Cardiac fibroblast (primary cell): Measurements from ENCODE around the gene IFT88.

ENCODE experiments used
- DNase-seq, 2 donors: peaks; one replicate each; pipeline versions ENCODE4 v3.0.0 to v3.0.0-alpha.2; 2010; ENCODE audit warnings: low read depth in 2 of 2
- H3K4me3 ChIP-seq, 2 donors: replicated peaks in 1 of 2; 1 replicate in 1 of 2; 2 replicates in 1 of 2; pipeline ENCODE4 v1.5.1; 2011; ENCODE audit warnings: low read depth in 2 of 2, low read length in 2 of 2, mild to moderate bottlenecking in 2 of 2, moderate library complexity in 1 of 2
- TF ChIP-seq, protein P1 (sequence below): IDR thresholded peaks from one replicate; pipeline ENCODE4 v1.5.1; 2011; ENCODE audit warnings: low read depth, mild to moderate bottlenecking, low read length, inconsistent platforms

Gene IFT88

DNA sequence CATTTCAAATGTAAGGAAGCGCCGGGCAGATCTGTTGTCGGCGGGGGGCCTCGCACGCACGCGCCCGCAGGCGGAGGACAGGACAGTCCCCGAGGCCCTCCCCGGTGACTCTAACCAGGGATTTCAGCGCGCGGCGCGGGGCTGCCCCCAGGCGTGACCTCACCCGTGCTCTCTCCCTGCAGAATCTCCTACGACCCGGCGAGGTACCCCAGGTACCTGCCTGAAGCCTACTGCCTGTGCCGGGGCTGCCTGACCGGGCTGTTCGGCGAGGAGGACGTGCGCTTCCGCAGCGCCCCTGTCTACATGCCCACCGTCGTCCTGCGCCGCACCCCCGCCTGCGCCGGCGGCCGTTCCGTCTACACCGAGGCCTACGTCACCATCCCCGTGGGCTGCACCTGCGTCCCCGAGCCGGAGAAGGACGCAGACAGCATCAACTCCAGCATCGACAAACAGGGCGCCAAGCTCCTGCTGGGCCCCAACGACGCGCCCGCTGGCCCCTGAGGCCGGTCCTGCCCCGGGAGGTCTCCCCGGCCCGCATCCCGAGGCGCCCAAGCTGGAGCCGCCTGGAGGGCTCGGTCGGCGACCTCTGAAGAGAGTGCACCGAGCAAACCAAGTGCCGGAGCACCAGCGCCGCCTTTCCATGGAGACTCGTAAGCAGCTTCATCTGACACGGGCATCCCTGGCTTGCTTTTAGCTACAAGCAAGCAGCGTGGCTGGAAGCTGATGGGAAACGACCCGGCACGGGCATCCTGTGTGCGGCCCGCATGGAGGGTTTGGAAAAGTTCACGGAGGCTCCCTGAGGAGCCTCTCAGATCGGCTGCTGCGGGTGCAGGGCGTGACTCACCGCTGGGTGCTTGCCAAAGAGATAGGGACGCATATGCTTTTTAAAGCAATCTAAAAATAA is 154.7 kb downstream of the IFT88 start:
- TF ChIP-seq, protein P1, sequence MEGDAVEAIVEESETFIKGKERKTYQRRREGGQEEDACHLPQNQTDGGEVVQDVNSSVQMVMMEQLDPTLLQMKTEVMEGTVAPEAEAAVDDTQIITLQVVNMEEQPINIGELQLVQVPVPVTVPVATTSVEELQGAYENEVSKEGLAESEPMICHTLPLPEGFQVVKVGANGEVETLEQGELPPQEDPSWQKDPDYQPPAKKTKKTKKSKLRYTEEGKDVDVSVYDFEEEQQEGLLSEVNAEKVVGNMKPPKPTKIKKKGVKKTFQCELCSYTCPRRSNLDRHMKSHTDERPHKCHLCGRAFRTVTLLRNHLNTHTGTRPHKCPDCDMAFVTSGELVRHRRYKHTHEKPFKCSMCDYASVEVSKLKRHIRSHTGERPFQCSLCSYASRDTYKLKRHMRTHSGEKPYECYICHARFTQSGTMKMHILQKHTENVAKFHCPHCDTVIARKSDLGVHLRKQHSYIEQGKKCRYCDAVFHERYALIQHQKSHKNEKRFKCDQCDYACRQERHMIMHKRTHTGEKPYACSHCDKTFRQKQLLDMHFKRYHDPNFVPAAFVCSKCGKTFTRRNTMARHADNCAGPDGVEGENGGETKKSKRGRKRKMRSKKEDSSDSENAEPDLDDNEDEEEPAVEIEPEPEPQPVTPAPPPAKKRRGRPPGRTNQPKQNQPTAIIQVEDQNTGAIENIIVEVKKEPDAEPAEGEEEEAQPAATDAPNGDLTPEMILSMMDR = no peak
- DNase-seq = peak; percentile 59 to 72
- peak overlapping the region; percentile 21 to 35 for H3K4me3 ChIP-seq

DNA sequence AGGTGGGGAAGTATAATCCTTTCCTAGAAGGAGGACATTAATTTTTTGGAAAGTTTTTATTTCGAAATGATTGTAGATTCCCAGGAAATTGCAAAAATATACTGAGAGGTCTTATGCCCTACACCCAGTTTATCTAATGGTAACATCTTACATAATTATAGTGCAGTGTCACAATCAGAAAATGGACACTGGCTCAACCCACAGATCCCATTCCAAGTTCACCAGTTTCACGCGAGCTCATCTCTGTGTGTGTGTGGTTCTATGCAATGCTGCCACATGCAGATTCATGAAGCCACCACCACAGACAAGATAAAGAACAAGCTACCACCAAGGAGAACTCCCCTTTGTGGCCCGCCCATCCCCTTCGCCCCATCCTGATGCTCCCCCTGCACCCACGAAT is 160.9 kb downstream of the IFT88 start:
- no peak for DNase-seq
- no peak overlapping the region for H3K4me3 ChIP-seq
- TF ChIP-seq, protein P1 = no peak

DNA sequence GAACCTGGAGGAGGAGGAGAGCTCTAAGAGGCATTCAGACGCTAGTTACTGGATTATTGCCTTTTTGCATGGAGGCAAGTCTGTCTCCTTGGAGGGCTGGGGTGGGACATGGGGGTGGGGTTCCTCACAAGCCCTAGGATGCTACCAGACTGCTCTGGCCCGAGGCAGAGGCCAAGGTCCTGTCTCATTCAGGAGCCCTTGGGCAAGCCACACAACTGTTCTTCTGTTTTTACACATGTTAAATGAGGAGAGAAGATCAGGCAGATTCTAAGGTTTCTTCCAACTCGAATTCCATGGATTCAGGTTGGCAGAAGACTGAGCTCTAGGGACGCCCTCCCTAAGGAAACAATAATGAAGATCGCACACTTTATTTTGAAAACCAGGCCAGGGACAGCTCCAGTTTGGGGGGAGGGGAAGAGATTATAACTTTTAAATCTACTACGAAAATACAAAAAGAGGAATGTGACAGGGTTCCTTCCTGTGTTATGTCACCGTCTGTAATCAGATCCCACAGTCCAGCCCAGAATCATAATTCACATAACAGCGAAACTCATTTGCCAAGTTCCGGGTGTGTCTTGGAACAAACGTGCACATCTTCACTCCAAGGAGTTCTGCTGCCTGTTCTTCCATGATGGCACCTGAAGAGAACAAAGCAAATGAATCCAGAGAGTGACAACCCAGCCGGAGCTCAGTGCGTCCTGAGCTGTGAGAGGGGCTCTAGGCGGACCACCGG is 161.8 kb downstream of the IFT88 start:
- no peak for DNase-seq
- TF ChIP-seq, protein P1 = no peak
- H3K4me3 ChIP-seq = no peak overlapping the region

DNA sequence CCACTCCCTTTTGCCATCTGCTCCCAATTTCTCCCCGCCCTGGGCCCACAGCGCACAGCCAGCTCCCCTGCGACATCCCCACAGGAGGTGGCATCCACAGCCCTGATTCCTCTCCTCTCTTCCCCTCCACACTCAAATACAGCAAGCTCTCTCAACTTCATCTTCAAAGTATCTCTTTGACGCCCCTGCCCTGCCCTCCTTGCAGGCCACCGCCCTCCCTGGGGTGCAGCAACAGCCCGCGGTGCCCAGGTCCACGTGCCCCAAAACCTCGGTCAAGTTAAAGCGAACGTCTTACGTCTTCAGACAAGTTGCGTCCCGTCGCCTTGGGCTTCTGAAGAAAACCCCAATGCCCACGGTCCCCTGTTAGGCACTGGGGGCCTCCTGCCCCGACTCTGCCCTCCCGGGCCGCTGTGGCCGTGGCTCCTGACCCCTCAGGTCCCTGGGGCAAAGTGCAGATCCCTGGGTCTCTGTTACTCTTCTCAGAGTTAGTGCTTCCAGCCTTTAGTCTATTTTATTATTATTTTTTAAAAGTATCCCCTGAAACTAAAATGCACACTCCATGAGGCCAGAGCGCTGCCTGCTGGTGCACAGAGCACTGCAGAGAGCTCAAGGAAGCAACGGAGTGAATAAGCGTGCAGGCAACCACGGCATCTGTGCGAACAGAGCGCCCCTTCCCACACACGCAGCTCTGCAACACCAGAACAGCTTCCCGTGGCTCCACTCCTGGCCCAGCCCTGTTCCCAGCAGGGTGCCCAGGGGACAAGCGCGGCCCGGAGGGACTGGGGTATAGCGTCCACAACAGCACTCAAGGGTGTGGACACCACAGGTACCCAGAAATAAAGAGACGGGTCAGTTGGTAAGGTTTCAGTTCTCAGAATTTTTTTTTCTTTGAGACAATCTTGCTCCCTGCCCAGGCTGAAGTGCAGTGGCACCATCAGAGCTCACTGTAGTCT is 163.0 kb downstream of the IFT88 start:
- TF ChIP-seq, protein P1 = no peak
- DNase-seq = no peak
- H3K4me3 ChIP-seq = no peak overlapping the region

DNA sequence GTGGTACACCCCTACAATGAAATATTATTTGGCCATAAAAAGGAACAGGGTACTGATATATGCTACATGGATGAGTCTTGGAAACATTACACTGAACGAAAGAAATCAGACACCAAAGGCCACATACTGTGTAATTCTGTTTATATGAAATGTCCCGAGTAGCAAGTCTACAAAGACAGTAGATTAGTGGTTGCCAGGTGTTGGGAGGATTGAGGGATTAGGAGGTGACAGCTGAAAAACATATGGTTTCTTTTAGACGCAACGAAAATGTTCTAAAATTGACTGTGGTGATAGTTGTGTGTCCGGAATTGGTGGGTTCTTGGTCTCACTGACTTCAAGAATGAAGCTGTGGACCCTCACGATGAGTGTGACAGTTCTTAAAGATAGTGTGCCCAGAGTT is 171.7 kb downstream of the IFT88 start:
- TF ChIP-seq, protein P1 = no peak
- DNase-seq = no peak

DNA sequence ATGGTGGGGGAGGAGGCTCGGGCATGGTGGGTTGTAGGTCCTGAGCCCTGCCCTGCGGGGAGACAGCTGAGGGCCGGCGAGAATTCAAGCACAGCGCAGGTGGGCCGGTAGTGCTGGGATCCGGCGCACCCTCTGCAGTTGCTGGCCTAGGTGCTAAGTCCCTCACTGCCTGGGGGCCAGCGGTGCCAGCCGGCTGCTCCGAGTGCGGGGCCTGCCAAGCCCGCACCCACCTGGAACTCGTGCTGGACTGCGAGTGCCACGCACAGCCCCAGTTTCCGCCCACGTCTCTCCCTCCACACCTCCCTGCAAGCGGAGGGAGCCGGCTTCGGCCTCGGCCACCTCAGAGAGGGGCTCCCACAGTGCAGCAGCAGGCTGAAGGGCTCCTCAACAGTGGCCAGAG is 173.1 kb downstream of the IFT88 start:
- H3K4me3 ChIP-seq = no peak overlapping the region
- no peak for DNase-seq
- TF ChIP-seq, protein P1 = no peak

More for the DNA sequence above, 171.7 kb downstream of the IFT88 start:
- H3K4me3 ChIP-seq = no peak overlapping the region
